Progenitor cell of endocrine pancreas (in vitro differentiated cells): Measurements from ENCODE around the gene TMTC1. TPM values are rescaled to one million over a fixed set of nuclear protein-coding genes. Genes with fewer than 3 reads are reported as not detected.

ENCODE experiments used
- DNase-seq: peaks from one replicate; pipeline ENCODE4 v3.0.0; 2021; ENCODE audit warnings: low spot score; ENCODE audit not compliant: unreplicated experiment
- H3K27ac Mint-ChIP-seq: 2 replicates; pipeline ENCODE4 v1.8.0; 2021; ENCODE audit warnings: mild to moderate bottlenecking, moderate library complexity, mixed read lengths
- H3K27me3 Mint-ChIP-seq: 2 replicates; pipeline ENCODE4 v1.8.0; 2021; ENCODE audit warnings: mixed read lengths
- H3K36me3 Mint-ChIP-seq: 2 replicates; pipeline ENCODE4 v1.8.0; 2022; ENCODE audit warnings: mixed read lengths; ENCODE audit not compliant: insufficient read depth
- H3K4me1 Mint-ChIP-seq: 2 replicates; pipeline ENCODE4 v1.8.0; 2021; ENCODE audit warnings: low read depth, mixed read lengths
- H3K4me3 Mint-ChIP-seq: 2 replicates; pipeline ENCODE4 v1.8.0; 2021; ENCODE audit warnings: low read depth, mild to moderate bottlenecking, moderate library complexity, mixed read lengths
- H3K9me3 Mint-ChIP-seq: 2 replicates; pipeline ENCODE4 v1.8.0; 2021; ENCODE audit warnings: low read depth, mixed read lengths
- CTCF ChIP-seq: fragments of 200-600 bp; sonication (generic); IDR thresholded peaks from one replicate; pipeline ENCODE4 v1.5.0; 2021; ENCODE audit warnings: antibody characterized with exemption, mild to moderate bottlenecking; ENCODE audit not compliant: unreplicated experiment
- total RNA-seq: library from RNA; stranded (reverse); gene quantifications from 2 replicates; pipeline ENCODE4 v1.2.1, GENCODE V29; 2021

TMTC1 gene
- total RNA-seq, 1 donor from 2014 or later, result 19.2 TPM

- no peaks in the 10 kb centered on the region for H3K9me3 Mint-ChIP-seq
- peaks cover 1% of the 10 kb centered on the region for H3K36me3 Mint-ChIP-seq
- no peaks in the 10 kb centered on the region for H3K27me3 Mint-ChIP-seq
- peaks cover 1% of the 10 kb centered on the region for H3K4me1 Mint-ChIP-seq
- TF ChIP-seq CTCF, result no peak
- DNase-seq, result no peak
- H3K27ac Mint-ChIP-seq, result no peak overlapping the region
- no peak overlapping the region for H3K4me3 Mint-ChIP-seq
These were observed 202.1 kb downstream of the TMTC1 start for GRCh38 chr12:29581631-29582030.

GRCh38 chr12:29580971-29581370 is 202.8 kb downstream of the TMTC1 start:
- Mint-ChIP-seq H3K36me3 (peaks cover 1% of the 10 kb centered on the region), H3K4me3 (no peak overlapping the region), H3K27ac (no peak overlapping the region), H3K27me3 (no peaks in the 10 kb centered on the region), H3K9me3 (no peaks in the 10 kb centered on the region), H3K4me1 (peaks cover 1% of the 10 kb centered on the region)
- DNase-seq, result no peak
- no peak for TF ChIP-seq CTCF

- H3K27ac Mint-ChIP-seq, result no peak overlapping the region
These were observed 205.0 kb downstream of the TMTC1 start for GRCh38 chr12:29578731-29579130.

GRCh38 chr12:29578070-29578469 is 205.7 kb downstream of the TMTC1 start:
- peaks cover 1% of the 10 kb centered on the region for H3K4me1 Mint-ChIP-seq
- H3K27me3 Mint-ChIP-seq, result no peaks in the 10 kb centered on the region
- TF ChIP-seq CTCF, result no peak
- no peak for DNase-seq
- H3K27ac Mint-ChIP-seq, result no peak overlapping the region
- H3K9me3 Mint-ChIP-seq, result no peaks in the 10 kb centered on the region
- no peak overlapping the region for H3K4me3 Mint-ChIP-seq
- peaks cover 1% of the 10 kb centered on the region for H3K36me3 Mint-ChIP-seq

More at GRCh38 chr12:29578731-29579130, 205.0 kb downstream of the TMTC1 start:
- DNase-seq, result no peak
- Mint-ChIP-seq H3K9me3 (no peaks in the 10 kb centered on the region), H3K27me3 (no peaks in the 10 kb centered on the region), H3K4me3 (no peak overlapping the region), H3K36me3 (peaks cover 1% of the 10 kb centered on the region), H3K4me1 (peaks cover 1% of the 10 kb centered on the region)
- no peak for TF ChIP-seq CTCF

GRCh38 chr12:29574500-29574899 is 209.2 kb downstream of the TMTC1 start:
- no peak overlapping the region for H3K4me3 Mint-ChIP-seq
- no peak for TF ChIP-seq CTCF
- no peak overlapping the region for H3K27ac Mint-ChIP-seq
- no peaks in the 10 kb centered on the region for H3K27me3 Mint-ChIP-seq
- no peaks in the 10 kb centered on the region for H3K9me3 Mint-ChIP-seq
- no peak for DNase-seq
- peaks cover 8% of the 10 kb centered on the region for H3K36me3 Mint-ChIP-seq
- H3K4me1 Mint-ChIP-seq, result peaks cover 2% of the 10 kb centered on the region
